Calu3 (cell line): Measurements from ENCODE around the gene FAM131A. TPM values are rescaled to one million over a fixed set of nuclear protein-coding genes. Genes with fewer than 3 reads are reported as not detected.

Experiments used
- BruUV-seq: library from RNA; stranded (reverse); fragments of 400-500 nt; replicated peaks from 2 replicates; lab custom pipeline; 2021; lab: Mats Ljungman, UMichigan
- CTCF ChIA-PET: fragments of 300-600 bp; sonication (Branson Sonifier 250); formaldehyde crosslinking; loops from one replicate; lab custom pipeline; 2022; ENCODE audit warnings: antibody characterized with exemption; lab: Charles Lee
- DNase-seq: peaks from one replicate; pipeline ENCODE4 v3.0.0; 2022
- H3K27ac Mint-ChIP-seq: one replicate; pipeline ENCODE4 v1.8.0; 2022; ENCODE audit warnings: mixed read lengths; ENCODE audit not compliant: unreplicated experiment
- H3K27me3 Mint-ChIP-seq: one replicate; pipeline ENCODE4 v1.8.0; 2022; ENCODE audit warnings: mixed read lengths; ENCODE audit not compliant: unreplicated experiment
- H3K36me3 Mint-ChIP-seq: one replicate; pipeline ENCODE4 v1.8.0; 2022; ENCODE audit warnings: mild to moderate bottlenecking, moderate library complexity, mixed read lengths; ENCODE audit not compliant: insufficient read depth, unreplicated experiment
- H3K4me1 Mint-ChIP-seq: one replicate; pipeline ENCODE4 v1.8.0; 2022; ENCODE audit warnings: mild to moderate bottlenecking, low read depth, mixed read lengths; ENCODE audit not compliant: unreplicated experiment
- H3K4me3 Mint-ChIP-seq: one replicate; pipeline ENCODE4 v1.8.0; 2022; ENCODE audit warnings: mild to moderate bottlenecking, low read depth, moderate library complexity, mixed read lengths; ENCODE audit not compliant: unreplicated experiment
- H3K9me3 Mint-ChIP-seq: one replicate; pipeline ENCODE4 v1.8.0; 2022; ENCODE audit warnings: low read depth, mixed read lengths; ENCODE audit not compliant: unreplicated experiment
- intact Hi-C: fragments of 100-400 bp; cut with micrococcal nuclease; formaldehyde crosslinking; loops from one replicate; pipeline ENCODE4 v1.10.0; 2022; ENCODE audit not compliant: unreplicated experiment
- total RNA-seq: library from RNA; stranded (reverse); gene quantifications from 2 replicates; pipeline ENCODE4 v1.2.3, GENCODE V29; 2022
- TF ChIP-seq, protein P1 (sequence below): fragments of 200-600 bp; IDR thresholded peaks from one replicate; pipeline ENCODE4 v1.8.0; 2022; ENCODE audit warnings: antibody characterized with exemption; ENCODE audit not compliant: unreplicated experiment

The FAM131A gene
- total RNA-seq, 1 experiment from 2014 or later, result 24.4 TPM

DNA sequence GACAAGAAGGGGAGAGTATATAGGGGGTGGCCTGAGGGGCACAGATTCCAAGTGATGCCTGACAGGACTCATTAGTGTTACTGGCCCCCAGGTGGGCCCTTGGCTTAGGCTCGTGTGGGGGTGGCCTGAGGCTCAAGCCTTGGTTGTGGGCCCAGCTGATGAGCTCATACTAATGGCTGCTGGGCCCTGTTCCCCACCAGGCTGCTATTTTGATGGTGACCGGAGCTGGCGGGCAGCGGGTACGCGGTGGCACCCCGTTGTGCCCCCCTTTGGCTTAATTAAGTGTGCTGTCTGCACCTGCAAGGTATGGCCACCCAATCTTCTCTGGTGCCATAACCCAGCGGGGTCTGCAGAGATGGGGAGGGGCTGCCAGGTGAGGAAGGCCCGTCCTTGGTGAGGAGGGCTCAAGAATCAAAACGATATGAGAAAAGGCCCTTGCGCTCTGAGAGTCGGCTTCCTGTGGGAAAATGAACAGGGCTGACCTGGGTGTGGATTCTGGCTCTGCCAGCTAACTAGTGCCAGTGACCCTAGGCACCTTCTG, 49.8 kb downstream of the FAM131A start:
- peaks cover 100% of the 10 kb centered on the region for H3K27me3 Mint-ChIP-seq

DNA sequence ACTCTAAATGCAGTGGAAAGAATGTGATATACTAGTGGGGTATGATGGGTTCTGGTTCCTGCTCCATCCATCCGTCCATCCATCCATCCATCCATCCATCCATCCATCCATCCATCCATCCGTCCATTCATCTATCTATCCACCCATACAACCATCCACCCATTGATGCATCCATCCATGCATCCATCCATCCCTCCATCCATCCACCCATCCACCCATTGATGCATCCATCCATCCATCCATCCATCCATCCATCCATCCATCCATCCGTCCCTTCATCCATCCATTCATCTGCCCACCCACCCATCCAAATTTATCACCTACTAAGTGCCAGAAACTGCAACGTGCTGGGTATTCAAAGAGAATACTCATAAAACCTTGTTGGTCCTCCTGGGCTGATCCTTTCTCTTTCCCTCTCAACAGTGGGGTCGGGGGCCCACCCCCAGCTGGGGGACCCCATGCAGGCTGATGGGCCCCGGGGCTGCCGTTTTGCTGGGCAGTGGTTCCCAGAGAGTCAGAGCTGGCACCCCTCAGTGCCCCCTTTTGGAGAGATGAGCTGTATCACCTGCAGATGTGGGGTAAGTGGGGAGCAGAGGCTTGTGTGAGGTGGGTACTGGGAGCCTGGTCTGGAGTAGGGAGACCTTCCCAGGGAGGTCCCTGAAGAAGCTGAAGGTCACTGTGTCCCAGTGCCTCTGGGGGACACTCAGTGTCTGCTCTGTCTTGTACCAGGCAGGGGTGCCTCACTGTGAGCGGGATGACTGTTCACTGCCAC, 51.0 kb downstream of the FAM131A start:
- no TSS peak for BruUV-seq
- no peaks in the 10 kb centered on the region for H3K4me1 Mint-ChIP-seq
- DNase-seq, result no peak
- H3K27ac Mint-ChIP-seq, result no peak overlapping the region
- no peaks in the 10 kb centered on the region for H3K36me3 Mint-ChIP-seq
- CTCF ChIA-PET, result no interaction called here
- H3K9me3 Mint-ChIP-seq, result no peaks in the 10 kb centered on the region
- TF ChIP-seq, protein P1, sequence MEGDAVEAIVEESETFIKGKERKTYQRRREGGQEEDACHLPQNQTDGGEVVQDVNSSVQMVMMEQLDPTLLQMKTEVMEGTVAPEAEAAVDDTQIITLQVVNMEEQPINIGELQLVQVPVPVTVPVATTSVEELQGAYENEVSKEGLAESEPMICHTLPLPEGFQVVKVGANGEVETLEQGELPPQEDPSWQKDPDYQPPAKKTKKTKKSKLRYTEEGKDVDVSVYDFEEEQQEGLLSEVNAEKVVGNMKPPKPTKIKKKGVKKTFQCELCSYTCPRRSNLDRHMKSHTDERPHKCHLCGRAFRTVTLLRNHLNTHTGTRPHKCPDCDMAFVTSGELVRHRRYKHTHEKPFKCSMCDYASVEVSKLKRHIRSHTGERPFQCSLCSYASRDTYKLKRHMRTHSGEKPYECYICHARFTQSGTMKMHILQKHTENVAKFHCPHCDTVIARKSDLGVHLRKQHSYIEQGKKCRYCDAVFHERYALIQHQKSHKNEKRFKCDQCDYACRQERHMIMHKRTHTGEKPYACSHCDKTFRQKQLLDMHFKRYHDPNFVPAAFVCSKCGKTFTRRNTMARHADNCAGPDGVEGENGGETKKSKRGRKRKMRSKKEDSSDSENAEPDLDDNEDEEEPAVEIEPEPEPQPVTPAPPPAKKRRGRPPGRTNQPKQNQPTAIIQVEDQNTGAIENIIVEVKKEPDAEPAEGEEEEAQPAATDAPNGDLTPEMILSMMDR, result no peak
- H3K27me3 Mint-ChIP-seq, result peaks cover 96% of the 10 kb centered on the region
- intact Hi-C loops, result no loop called here
- no peak overlapping the region for H3K4me3 Mint-ChIP-seq

More for the DNA sequence above, 49.8 kb downstream of the FAM131A start:
- intact Hi-C loops, result no loop called here
- H3K4me3 Mint-ChIP-seq, result no peak overlapping the region
- no TSS peak for BruUV-seq
- no peak for DNase-seq
- TF ChIP-seq, protein P1, result no peak
- H3K27ac Mint-ChIP-seq, result no peak overlapping the region
- no peaks in the 10 kb centered on the region for H3K36me3 Mint-ChIP-seq
- H3K4me1 Mint-ChIP-seq, result no peaks in the 10 kb centered on the region
- no peaks in the 10 kb centered on the region for H3K9me3 Mint-ChIP-seq
- CTCF ChIA-PET, result no interaction called here

DNA sequence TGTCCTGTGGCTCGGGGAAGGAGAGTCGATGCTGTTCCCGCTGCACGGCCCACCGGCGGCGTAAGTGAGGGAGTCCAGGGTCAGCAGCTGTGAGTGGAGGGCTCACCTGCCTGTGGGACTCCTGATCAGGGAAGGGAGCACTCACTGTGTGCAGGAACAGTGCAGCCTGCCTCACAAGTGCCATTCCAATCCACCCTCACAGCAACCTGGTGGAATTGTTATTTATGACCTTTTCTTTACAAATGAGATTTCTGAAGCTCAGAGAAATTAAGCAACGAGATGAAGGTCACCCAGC, 51.5 kb downstream of the FAM131A start:
- CTCF ChIA-PET, result no interaction called here
- no TSS peak for BruUV-seq
- H3K27ac Mint-ChIP-seq, result no peak overlapping the region
- H3K4me3 Mint-ChIP-seq, result no peak overlapping the region
- TF ChIP-seq, protein P1, result no peak
- no peaks in the 10 kb centered on the region for H3K4me1 Mint-ChIP-seq
- H3K36me3 Mint-ChIP-seq, result no peaks in the 10 kb centered on the region
- no peaks in the 10 kb centered on the region for H3K9me3 Mint-ChIP-seq
- no peak for DNase-seq
- peaks cover 96% of the 10 kb centered on the region for H3K27me3 Mint-ChIP-seq
- intact Hi-C loops, result no loop called here

DNA sequence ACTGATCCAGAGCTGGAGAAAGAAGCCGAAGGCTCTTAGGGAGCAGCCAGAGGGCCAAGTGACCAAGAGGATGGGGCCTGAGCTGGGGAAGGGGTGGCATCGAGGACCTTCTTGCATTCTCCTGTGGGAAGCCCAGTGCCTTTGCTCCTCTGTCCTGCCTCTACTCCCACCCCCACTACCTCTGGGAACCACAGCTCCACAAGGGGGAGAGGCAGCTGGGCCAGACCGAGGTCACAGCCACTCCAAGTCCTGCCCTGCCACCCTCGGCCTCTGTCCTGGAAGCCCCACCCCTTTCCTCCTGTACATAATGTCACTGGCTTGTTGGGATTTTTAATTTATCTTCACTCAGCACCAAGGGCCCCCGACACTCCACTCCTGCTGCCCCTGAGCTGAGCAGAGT, 52.0 kb downstream of the FAM131A start:
- CTCF ChIA-PET, result no interaction called here
- intact Hi-C loops, result no loop called here
- no peak for DNase-seq
- no TSS peak for BruUV-seq
- Mint-ChIP-seq H3K36me3 (no peaks in the 10 kb centered on the region), H3K27ac (no peak overlapping the region), H3K9me3 (no peaks in the 10 kb centered on the region), H3K4me3 (no peak overlapping the region), H3K4me1 (no peaks in the 10 kb centered on the region), H3K27me3 (peaks cover 96% of the 10 kb centered on the region)
- TF ChIP-seq, protein P1, result no peak
